ENCODE data around the gene LINC00305. TPM values are rescaled to one million over a fixed set of nuclear protein-coding genes. Genes with fewer than 3 reads are reported as not detected.

The LINC00305 gene
- total and polyA plus RNA-seq, 7 experiments from 2014 or later, result not detected

GRCh38 chr18:64118406-64118805, 30.5 kb downstream of the LINC00305 start:
- ChIA-PET CTCF (no interaction called here), POLR2A (no interaction called here)
- Mint-ChIP-seq H3K4me1 (no peaks in the 10 kb centered on the region), H3K4me3 (no peak overlapping the region), H3K36me3 (no peaks in the 10 kb centered on the region), H3K27me3 (peaks cover 0 to 4% (median 0%) of the 10 kb centered on the region in 5 donors), H3K9me3 (peaks cover 0 to 5% (median 0%) of the 10 kb centered on the region in 11 donors), H3K27ac (no peak overlapping the region)
- DNase-seq (no peak), ATAC-seq (no peak)
- Histone ChIP-seq H3K27me3 (ENCODE audit: control insufficient read depth in 2 of 2, insufficient read depth in 2 of 2, low read length in 2 of 2) (no peaks in the 10 kb centered on the region), H3K4me1 (ENCODE audit: control insufficient read depth in 2 of 2, insufficient read depth in 2 of 2, low read length in 2 of 2) (no peaks in the 10 kb centered on the region), H3K36me3 (ENCODE audit: control insufficient read depth in 2 of 3, insufficient read depth in 3 of 3, low read length in 3 of 3) (no peaks in the 10 kb centered on the region), H3K27ac (ENCODE audit: low read depth, low read length) (no peak overlapping the region), H3K9me3 (ENCODE audit: control insufficient read depth in 2 of 3, low read length in 3 of 3) (no peaks in the 10 kb centered on the region), H3K4me3 (ENCODE audit: low read length) (no peak overlapping the region)
- intact Hi-C loops (cut with micrococcal nuclease), result no loop called here

DNA sequence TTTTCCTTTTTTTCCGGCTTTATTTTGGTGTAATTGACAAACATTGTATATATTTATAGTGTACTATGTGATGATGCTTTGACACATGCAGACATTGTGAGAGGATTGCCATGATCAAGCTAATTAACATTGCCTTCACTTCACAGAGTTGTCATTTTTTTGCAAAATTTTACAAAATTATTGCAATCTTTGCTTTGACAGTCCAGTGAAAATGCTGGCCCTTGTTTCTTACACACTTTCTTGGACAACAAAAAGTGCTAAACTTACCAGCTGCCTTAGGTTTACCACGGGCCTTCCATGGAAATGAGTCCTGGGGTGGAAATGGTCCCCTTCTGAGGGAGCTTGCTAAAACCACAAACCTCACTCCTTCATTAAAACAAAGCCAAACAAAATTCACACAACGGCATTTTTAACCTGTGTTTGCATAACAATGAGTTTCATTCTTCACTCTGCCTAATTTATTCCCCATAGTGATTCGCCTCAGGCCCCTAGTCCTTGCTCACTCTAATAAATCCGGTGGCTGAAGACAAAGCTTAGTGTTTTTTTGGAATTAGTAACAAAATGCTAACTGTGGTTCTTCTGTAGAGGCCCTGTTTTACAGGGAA, 32.2 kb downstream of the LINC00305 start:
- Histone ChIP-seq H3K36me3 (ENCODE audit: control insufficient read depth in 2 of 3, insufficient read depth in 3 of 3, low read length in 3 of 3) (no peaks in the 10 kb centered on the region), H3K4me1 (ENCODE audit: control insufficient read depth in 2 of 2, insufficient read depth in 2 of 2, low read length in 2 of 2) (no peaks in the 10 kb centered on the region), H3K27me3 (ENCODE audit: control insufficient read depth in 2 of 2, insufficient read depth in 2 of 2, low read length in 2 of 2) (no peaks in the 10 kb centered on the region), H3K9me3 (ENCODE audit: control insufficient read depth in 2 of 3, low read length in 3 of 3) (no peaks in the 10 kb centered on the region), H3K27ac (ENCODE audit: low read depth, low read length) (no peak overlapping the region), H3K4me3 (ENCODE audit: low read length) (no peak overlapping the region)
- DNase-seq, result no peak
- no peak overlapping the region for H3K27ac Mint-ChIP-seq
- no peak for ATAC-seq
- no peaks in the 10 kb centered on the region for H3K4me1 Mint-ChIP-seq
- H3K4me3 Mint-ChIP-seq, result no peak overlapping the region
- POLR2A ChIA-PET, result no interaction called here
- intact Hi-C loops (cut with micrococcal nuclease), result no loop called here
- CTCF ChIA-PET, result no interaction called here
- peaks cover 0 to 5% (median 0%) of the 10 kb centered on the region in 11 donors for H3K9me3 Mint-ChIP-seq
- peaks cover 0 to 6% (median 0%) of the 10 kb centered on the region in 5 donors for H3K27me3 Mint-ChIP-seq
- no peaks in the 10 kb centered on the region for H3K36me3 Mint-ChIP-seq

GRCh38 chr18:64115881-64116280, 33.0 kb downstream of the LINC00305 start:
- POLR2A ChIA-PET, result no interaction called here

DNA sequence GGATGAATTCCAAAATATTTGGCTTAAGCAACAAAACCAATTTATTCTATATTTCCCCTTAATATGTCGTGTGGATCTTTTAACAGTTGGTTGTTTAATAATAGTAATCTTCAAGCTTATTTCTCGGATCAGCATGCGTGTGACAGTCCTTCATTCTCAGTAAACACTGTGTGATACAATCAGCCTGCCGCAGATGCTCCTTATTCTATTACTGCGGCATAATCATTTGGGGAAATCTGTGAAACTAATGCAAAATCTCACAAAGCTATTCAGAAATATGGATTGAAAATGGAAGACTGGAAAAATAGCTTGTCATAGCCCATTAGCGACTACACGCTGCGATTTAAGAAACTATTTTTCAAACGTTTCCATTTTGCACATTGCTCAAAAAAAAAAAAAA, 36.9 kb downstream of the LINC00305 start:
- Mint-ChIP-seq H3K9me3 (peaks cover 0 to 5% (median 0%) of the 10 kb centered on the region in 11 donors), H3K36me3 (no peaks in the 10 kb centered on the region), H3K27ac (no peak overlapping the region), H3K4me1 (no peaks in the 10 kb centered on the region), H3K4me3 (no peak overlapping the region), H3K27me3 (peaks cover 0 to 10% (median 0%) of the 10 kb centered on the region in 5 donors)
- H3K27me3 ChIP-seq (ENCODE audit: control insufficient read depth in 2 of 2, insufficient read depth in 2 of 2, low read length in 2 of 2), result no peaks in the 10 kb centered on the region
- POLR2A ChIA-PET, result no interaction called here
- H3K4me3 ChIP-seq (ENCODE audit: low read length), result no peak overlapping the region
- DNase-seq, result no peak
- no peak for ATAC-seq
- CTCF ChIA-PET, result no interaction called here
- intact Hi-C loops (cut with micrococcal nuclease), result no loop called here
- H3K4me1 ChIP-seq (ENCODE audit: control insufficient read depth in 2 of 2, insufficient read depth in 2 of 2, low read length in 2 of 2), result no peaks in the 10 kb centered on the region
- no peaks in the 10 kb centered on the region for H3K9me3 ChIP-seq (ENCODE audit: control insufficient read depth in 2 of 3, low read length in 3 of 3)
- H3K36me3 ChIP-seq (ENCODE audit: control insufficient read depth in 2 of 3, insufficient read depth in 3 of 3, low read length in 3 of 3), result no peaks in the 10 kb centered on the region
- H3K27ac ChIP-seq (ENCODE audit: low read depth, low read length), result no peak overlapping the region

More at GRCh38 chr18:64115881-64116280, 33.0 kb downstream of the LINC00305 start:
- Histone ChIP-seq H3K4me3 (ENCODE audit: low read length) (no peak overlapping the region), H3K27ac (ENCODE audit: low read depth, low read length) (no peak overlapping the region), H3K4me1 (ENCODE audit: control insufficient read depth in 2 of 2, insufficient read depth in 2 of 2, low read length in 2 of 2) (no peaks in the 10 kb centered on the region), H3K36me3 (ENCODE audit: control insufficient read depth in 2 of 3, insufficient read depth in 3 of 3, low read length in 3 of 3) (no peaks in the 10 kb centered on the region), H3K9me3 (ENCODE audit: control insufficient read depth in 2 of 3, low read length in 3 of 3) (no peaks in the 10 kb centered on the region), H3K27me3 (ENCODE audit: control insufficient read depth in 2 of 2, insufficient read depth in 2 of 2, low read length in 2 of 2) (no peaks in the 10 kb centered on the region)
- intact Hi-C loops (cut with micrococcal nuclease), result no loop called here
- H3K27ac Mint-ChIP-seq, result no peak overlapping the region
- no peaks in the 10 kb centered on the region for H3K4me1 Mint-ChIP-seq
- no peak for ATAC-seq
- DNase-seq, result no peak
- H3K4me3 Mint-ChIP-seq, result no peak overlapping the region
- CTCF ChIA-PET, result no interaction called here
- peaks cover 0 to 5% (median 0%) of the 10 kb centered on the region in 11 donors for H3K9me3 Mint-ChIP-seq
- H3K27me3 Mint-ChIP-seq, result peaks cover 0 to 6% (median 0%) of the 10 kb centered on the region in 5 donors
- H3K36me3 Mint-ChIP-seq, result no peaks in the 10 kb centered on the region

- CTCF ChIA-PET, result no interaction called here
- no peak overlapping the region for H3K4me3 Mint-ChIP-seq
- no peaks in the 10 kb centered on the region for H3K27me3 ChIP-seq (ENCODE audit: control insufficient read depth in 2 of 2, insufficient read depth in 2 of 2, low read length in 2 of 2)
- H3K9me3 Mint-ChIP-seq, result peaks cover 0 to 4% (median 0%) of the 10 kb centered on the region in 11 donors
- DNase-seq, result no peak
- no peak overlapping the region for H3K4me3 ChIP-seq (ENCODE audit: low read length)
- no peaks in the 10 kb centered on the region for H3K36me3 Mint-ChIP-seq
- H3K27ac ChIP-seq (ENCODE audit: low read depth, low read length), result no peak overlapping the region
- no peak overlapping the region for H3K27ac Mint-ChIP-seq
- no peaks in the 10 kb centered on the region for H3K36me3 ChIP-seq (ENCODE audit: control insufficient read depth in 2 of 3, insufficient read depth in 3 of 3, low read length in 3 of 3)
- no peak for ATAC-seq
- POLR2A ChIA-PET, result no interaction called here
- H3K4me1 Mint-ChIP-seq, result no peaks in the 10 kb centered on the region
- intact Hi-C loops (cut with micrococcal nuclease), result no loop called here
- H3K27me3 Mint-ChIP-seq, result peaks cover 0 to 11% (median 0%) of the 10 kb centered on the region in 5 donors
- H3K4me1 ChIP-seq (ENCODE audit: control insufficient read depth in 2 of 2, insufficient read depth in 2 of 2, low read length in 2 of 2), result no peaks in the 10 kb centered on the region
- H3K9me3 ChIP-seq (ENCODE audit: control insufficient read depth in 2 of 3, low read length in 3 of 3), result no peaks in the 10 kb centered on the region
Measured at GRCh38 chr18:64110692-64111480, 38.0 kb downstream of the LINC00305 start.

GRCh38 chr18:64103986-64104385, 44.9 kb downstream of the LINC00305 start:
- H3K4me1 ChIP-seq (ENCODE audit: control insufficient read depth in 2 of 2, insufficient read depth in 2 of 2, low read length in 2 of 2), result no peaks in the 10 kb centered on the region
- H3K27ac Mint-ChIP-seq, result no peak overlapping the region
- peaks cover 0 to 5% (median 0%) of the 10 kb centered on the region in 11 donors for H3K9me3 Mint-ChIP-seq
- H3K4me3 ChIP-seq (ENCODE audit: low read length), result no peak overlapping the region
- H3K9me3 ChIP-seq (ENCODE audit: control insufficient read depth in 2 of 3, low read length in 3 of 3), result no peaks in the 10 kb centered on the region
- ChIA-PET POLR2A (no interaction called here), CTCF (no interaction called here)
- intact Hi-C loops (cut with micrococcal nuclease), result no loop called here
- no peak for DNase-seq
- H3K4me3 Mint-ChIP-seq, result no peak overlapping the region
- peaks cover 0 to 8% (median 0%) of the 10 kb centered on the region in 5 donors for H3K27me3 Mint-ChIP-seq
- no peaks in the 10 kb centered on the region for H3K27me3 ChIP-seq (ENCODE audit: control insufficient read depth in 2 of 2, insufficient read depth in 2 of 2, low read length in 2 of 2)
- H3K36me3 Mint-ChIP-seq, result no peaks in the 10 kb centered on the region
- ATAC-seq, result no peak
- H3K27ac ChIP-seq (ENCODE audit: low read depth, low read length), result no peak overlapping the region
- no peaks in the 10 kb centered on the region for H3K4me1 Mint-ChIP-seq
- H3K36me3 ChIP-seq (ENCODE audit: control insufficient read depth in 2 of 3, insufficient read depth in 3 of 3, low read length in 3 of 3), result no peaks in the 10 kb centered on the region
